ENCODE results near the gene SRSF5. TPM values are rescaled to one million over a fixed set of nuclear protein-coding genes. Genes with fewer than 3 reads are reported as not detected.

SRSF5 gene
- total RNA-seq, 4 donors from 2014 or later = 57.5 to 113 (median 84.6) TPM

DNA sequence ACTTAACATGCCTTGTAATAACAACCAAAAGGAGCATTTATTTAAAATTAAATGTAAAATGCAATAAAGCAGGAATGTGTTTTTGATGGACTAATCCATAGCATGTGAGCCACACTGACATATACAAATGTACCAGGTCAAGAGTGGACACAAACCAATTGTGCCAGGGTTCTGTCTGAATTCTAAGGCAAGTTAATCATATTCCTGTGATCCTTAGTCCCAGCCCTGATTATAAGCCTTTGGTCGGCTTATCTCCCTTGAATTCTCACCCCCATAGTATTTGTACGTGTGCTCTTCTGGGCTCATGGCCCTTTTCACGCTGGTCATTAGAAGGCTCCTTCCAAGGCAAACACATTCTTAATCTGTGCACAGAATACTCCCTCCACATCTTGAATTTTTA lies 10.6 kb upstream of the SRSF5 start:
- TF ChIP-seq CTCF (IDR thresholded peaks at IDR 0.05 in 4 of 5, conservative IDR thresholded peaks at IDR 0.05 in 1 of 5) (no peak), POLR2A (IDR thresholded peaks at IDR 0.05) (no peak)

GRCh38 chr14:69760810-69761209 lies 6.1 kb upstream of the SRSF5 start:
- no peak overlapping the region for H3K27ac ChIP-seq
- H3K36me3 ChIP-seq = no peaks in the 10 kb centered on the region
- H3K27me3 ChIP-seq = no peaks in the 10 kb centered on the region
- no peaks in the 10 kb centered on the region for H3K9me3 ChIP-seq
- H3K4me3 ChIP-seq = no peak overlapping the region
- no peak for ATAC-seq
- H3K4me1 ChIP-seq = no peaks in the 10 kb centered on the region
- intact Hi-C loops (cut with DNase I; ENCODE audit: low total_unique reads) = no loop called here
- DNase-seq = no peak
- in situ Hi-C loops (cut with MboI; ENCODE audit: low sequenced_read_pairs in 4 of 4) = loop anchor here in 1 of 4 donors (10.0 kb wide), 1 partner anchor 366 kb away; the partner anchor contains the start of genes ERH and SLC39A9
- TF ChIP-seq CTCF (IDR thresholded peaks at IDR 0.05 in 4 of 5, conservative IDR thresholded peaks at IDR 0.05 in 1 of 5) = no peak
- TF ChIP-seq POLR2A (IDR thresholded peaks at IDR 0.05) = no peak

More for the DNA sequence above, 10.6 kb upstream of the SRSF5 start:
- ATAC-seq (no peak), DNase-seq (no peak)
- no peaks in the 10 kb centered on the region for H3K4me1 ChIP-seq
- H3K36me3 ChIP-seq = no peaks in the 10 kb centered on the region
- no peak overlapping the region for H3K27ac ChIP-seq
- intact Hi-C loops (cut with DNase I; ENCODE audit: low total_unique reads) (no loop called here), in situ Hi-C loops (cut with MboI; ENCODE audit: low sequenced_read_pairs in 4 of 4) (no loop called here)
- no peaks in the 10 kb centered on the region for H3K27me3 ChIP-seq
- no peak overlapping the region for H3K4me3 ChIP-seq
- H3K9me3 ChIP-seq = no peaks in the 10 kb centered on the region

DNA sequence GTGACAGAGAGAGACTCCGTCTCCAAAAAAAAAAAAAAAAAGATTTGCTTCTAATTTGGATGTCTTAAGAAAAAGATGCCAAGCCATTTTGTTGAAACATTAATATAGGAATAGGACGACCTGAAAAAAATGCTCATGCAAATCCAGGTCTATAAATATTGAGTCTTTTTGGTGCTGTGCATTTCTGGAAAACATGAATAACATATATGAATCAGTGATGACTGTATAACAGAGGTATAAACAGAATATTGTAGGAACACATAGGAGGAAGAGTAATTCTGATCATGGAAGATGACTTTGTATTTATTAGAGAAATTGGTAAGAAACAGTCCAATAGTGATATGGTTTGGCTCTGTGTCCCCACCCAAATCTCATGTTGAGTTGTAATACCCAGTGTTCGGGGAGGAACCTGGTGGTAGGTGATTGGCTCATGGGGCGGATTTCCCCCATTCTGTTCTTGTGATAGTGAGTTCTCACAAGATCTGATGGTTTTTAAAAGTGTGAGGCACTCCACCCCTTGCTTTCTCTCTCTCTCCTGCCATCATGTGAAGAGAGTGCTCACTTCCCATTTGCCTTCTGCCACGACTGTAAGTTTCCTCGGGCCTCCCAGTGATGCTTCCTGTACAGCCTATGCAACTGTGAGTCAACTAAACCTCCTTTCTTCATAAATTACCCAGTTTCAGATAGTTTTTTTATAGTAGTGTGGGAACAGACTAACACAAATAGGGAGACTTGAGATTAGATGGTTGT lies 3.0 kb upstream of the SRSF5 start:
- Histone ChIP-seq H3K4me3 (no peak overlapping the region), H3K36me3 (peaks cover 3 to 12% of the 10 kb centered on the region in 2 donors), H3K27ac (no peak overlapping the region), H3K9me3 (no peaks in the 10 kb centered on the region), H3K27me3 (no peaks in the 10 kb centered on the region), H3K4me1 (peaks cover 12% of the 10 kb centered on the region in 2 donors)
- no peak for TF ChIP-seq POLR2A (IDR thresholded peaks at IDR 0.05)
- no peak for TF ChIP-seq CTCF (IDR thresholded peaks at IDR 0.05 in 4 of 5, conservative IDR thresholded peaks at IDR 0.05 in 1 of 5)
- intact Hi-C loops (cut with DNase I; ENCODE audit: low total_unique reads) (no loop called here), in situ Hi-C loops (cut with MboI; ENCODE audit: low sequenced_read_pairs in 4 of 4) (loop anchor here in 1 of 4 donors (10.0 kb wide), 1 partner anchor 369 kb away; the partner anchor contains the start of genes ERH and SLC39A9)
- ATAC-seq (no peak), DNase-seq (no peak)

DNA sequence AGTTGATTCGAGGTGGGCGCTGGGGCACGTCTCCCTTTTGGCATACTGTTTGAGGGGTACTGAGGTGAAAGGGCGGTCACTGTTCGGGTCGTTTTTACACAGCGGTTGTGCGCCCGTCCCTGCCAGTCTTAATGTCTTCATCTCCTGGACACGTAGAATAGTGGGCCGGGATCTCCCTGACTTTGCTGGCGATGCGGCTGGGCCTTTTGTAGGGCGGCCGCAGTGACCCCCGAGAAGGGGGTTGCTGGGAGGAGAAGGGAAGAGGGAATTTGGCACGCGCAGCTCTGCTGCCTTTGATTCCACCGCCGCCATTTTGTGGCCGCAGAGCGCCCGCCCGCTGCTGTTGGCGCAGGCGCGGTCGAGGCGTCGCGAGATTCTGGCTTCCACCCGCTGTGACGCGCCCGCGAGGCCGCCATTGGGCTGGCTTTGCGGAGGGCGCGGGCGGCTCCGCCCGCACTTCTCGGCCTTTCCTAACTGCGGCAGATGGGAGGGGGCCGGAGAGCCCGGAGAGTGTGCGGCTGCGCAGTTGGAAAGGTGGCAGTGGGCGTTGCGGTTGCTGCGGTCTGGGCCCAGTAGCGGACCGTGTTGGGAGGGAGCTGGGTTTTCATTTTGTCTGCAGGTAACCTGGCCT lies 542 bp downstream of the SRSF5 start:
- Histone ChIP-seq H3K4me3 (peak overlapping the region; percentile 79 to 99 (median 92)), H3K4me1 (peaks cover 34 to 36% of the 10 kb centered on the region in 2 donors), H3K36me3 (peaks cover 16 to 47% of the 10 kb centered on the region in 2 donors), H3K27me3 (no peaks in the 10 kb centered on the region), H3K9me3 (no peaks in the 10 kb centered on the region), H3K27ac (peak overlapping the region; percentile 97 to 100 (median 99))
- TF ChIP-seq POLR2A (IDR thresholded peaks at IDR 0.05) (peak; percentile 77 to 81), CTCF (IDR thresholded peaks at IDR 0.05 in 4 of 5, conservative IDR thresholded peaks at IDR 0.05 in 1 of 5) (no peak)
- ATAC-seq = peak; percentile 88 to 91
- peak; percentile 80 to 89 for DNase-seq
- in situ Hi-C loops (cut with MboI; ENCODE audit: low sequenced_read_pairs in 4 of 4) = loop anchor here in 1 of 4 donors (10.0 kb wide), 1 partner anchor 373 kb away; the partner anchor contains the start of genes ERH and SLC39A9
- intact Hi-C loops (cut with DNase I; ENCODE audit: low total_unique reads) = loop anchor here (1.0 to 5.0 kb wide), 4 partner anchors 156 to 835 kb away; partner anchors contain the start of genes ERH, MED6, SLC39A9 and SLC8A3

All from gastrocnemius medialis (tissue), 4 donors.